Lower leg skin (tissue), 3 donors: ENCODE results near the gene DGAT2L6.

Source experiments
- CTCF ChIP-seq, 3 donors: fragments of 450-650 bp; IDR thresholded peaks; one replicate each; pipeline ENCODE4 v1.5.1; 2016; ENCODE audit warnings: antibody characterized with exemption in 3 of 3, mild to moderate bottlenecking in 3 of 3, moderate library complexity in 2 of 3
- POLR2A ChIP-seq, 2 donors: fragments of 450-650 bp; IDR thresholded peaks; one replicate each; pipeline ENCODE4 v1.6.1; 2016 to 2017; ENCODE audit warnings: antibody characterized with exemption in 2 of 2, mild to moderate bottlenecking in 1 of 2, moderate library complexity in 1 of 2

- TF ChIP-seq CTCF (IDR thresholded peaks at IDR 0.05), result no peak
- TF ChIP-seq POLR2A (IDR thresholded peaks at IDR 0.05), result no peak
These were observed 19.9 kb downstream of the DGAT2L6 start for GRCh38 chrX:70196961-70197720.
